OCI-LY1 (cell line): Measurements from ENCODE around the gene EML6.

ENCODE experiments used
- H2AFZ ChIP-seq: fragments of 200-600 bp; sonication (generic), shearing (Covaris generic); 2 replicates; pipeline ENCODE4 v1.6.0; 2014; ENCODE audit warnings: antibody characterized with exemption, mild to moderate bottlenecking, low read length
- H3F3A ChIP-seq: fragments of 200-600 bp; sonication (generic), shearing (Covaris generic); 2 replicates; pipeline ENCODE4 v1.6.0; 2014; ENCODE audit warnings: mild to moderate bottlenecking, antibody characterized with exemption, low read length, moderate library complexity; ENCODE audit not compliant: insufficient read depth
- H3K27ac ChIP-seq: fragments of 200-600 bp; sonication (generic); 2 replicates; pipeline ENCODE4 v1.5.1; 2014; ENCODE audit warnings: low read length, mixed run types, mild to moderate bottlenecking, low read depth; ENCODE audit not compliant: poor library complexity, severe bottlenecking
- H3K27me3 ChIP-seq: fragments of 200-600 bp; sonication (generic); 2 replicates; pipeline ENCODE4 v1.6.0; 2014; ENCODE audit warnings: antibody characterized with exemption, mild to moderate bottlenecking, low read length, moderate library complexity; ENCODE audit not compliant: insufficient read depth
- H3K36me3 ChIP-seq: fragments of 200-600 bp; sonication (generic); 2 replicates; pipeline ENCODE4 v1.6.1; 2014; ENCODE audit warnings: mild to moderate bottlenecking, antibody characterized with exemption, low read length, moderate library complexity, mixed read lengths; ENCODE audit not compliant: insufficient read depth
- H3K4me1 ChIP-seq: fragments of 200-600 bp; sonication (generic); 2 replicates; pipeline ENCODE4 v1.5.1; 2014; ENCODE audit warnings: mild to moderate bottlenecking, low read length, moderate library complexity; ENCODE audit not compliant: insufficient read depth, severe bottlenecking
- H3K4me2 ChIP-seq: fragments of 200-600 bp; sonication (generic), shearing (Covaris generic); 2 replicates; pipeline ENCODE4 v1.6.1; 2014; ENCODE audit warnings: low read length
- H3K4me3 ChIP-seq: fragments of 200-600 bp; sonication (generic); 2 replicates; pipeline ENCODE4 v1.5.1; 2014; ENCODE audit warnings: low read length, low read depth, mild to moderate bottlenecking, mixed read lengths; ENCODE audit not compliant: poor library complexity, severe bottlenecking
- H3K79me2 ChIP-seq: fragments of 200-600 bp; shearing (Covaris generic); 2 replicates; pipeline ENCODE4 v1.6.1; 2016; ENCODE audit warnings: mixed run types, low read length, mixed read lengths; ENCODE audit not compliant: insufficient read depth
- H3K9ac ChIP-seq: fragments of 200-600 bp; sonication (generic), shearing (Covaris generic); 2 replicates; pipeline ENCODE4 v1.6.1; 2014; ENCODE audit warnings: mild to moderate bottlenecking, low read length, mixed read lengths
- H3K9me2 ChIP-seq: fragments of 200-600 bp; sonication (generic), shearing (Covaris generic); 2 replicates; pipeline ENCODE4 v1.6.1; 2014; ENCODE audit warnings: low read depth, mild to moderate bottlenecking, low read length, mixed read lengths
- H3K9me3 ChIP-seq: fragments of 200-600 bp; shearing (Covaris generic); 2 replicates; pipeline ENCODE4 v1.6.1; 2014; ENCODE audit warnings: low read length, mixed read lengths
- H4K20me1 ChIP-seq: fragments of 200-600 bp; sonication (generic), shearing (Covaris generic); 2 replicates; pipeline ENCODE4 v1.6.0; 2016; ENCODE audit warnings: mild to moderate bottlenecking, low read length; ENCODE audit not compliant: insufficient read depth
- EZH2 ChIP-seq: fragments of 200-600 bp; sonication (generic), shearing (Covaris generic); IDR thresholded peaks from 2 replicates; pipeline ENCODE4 v1.8.0; 2017; ENCODE audit warnings: borderline replicate concordance, mixed run types, mild to moderate bottlenecking, antibody characterized with exemption, low read length, moderate library complexity, mixed read lengths
- TF ChIP-seq, protein P1 (sequence below): fragments of 200-600 bp; sonication (generic), shearing (Covaris generic); IDR thresholded peaks from 2 replicates; pipeline ENCODE4 v1.5.1; 2017; ENCODE audit warnings: mild to moderate bottlenecking, antibody characterized with exemption, low read length, moderate library complexity, mixed read lengths

Gene EML6

DNA sequence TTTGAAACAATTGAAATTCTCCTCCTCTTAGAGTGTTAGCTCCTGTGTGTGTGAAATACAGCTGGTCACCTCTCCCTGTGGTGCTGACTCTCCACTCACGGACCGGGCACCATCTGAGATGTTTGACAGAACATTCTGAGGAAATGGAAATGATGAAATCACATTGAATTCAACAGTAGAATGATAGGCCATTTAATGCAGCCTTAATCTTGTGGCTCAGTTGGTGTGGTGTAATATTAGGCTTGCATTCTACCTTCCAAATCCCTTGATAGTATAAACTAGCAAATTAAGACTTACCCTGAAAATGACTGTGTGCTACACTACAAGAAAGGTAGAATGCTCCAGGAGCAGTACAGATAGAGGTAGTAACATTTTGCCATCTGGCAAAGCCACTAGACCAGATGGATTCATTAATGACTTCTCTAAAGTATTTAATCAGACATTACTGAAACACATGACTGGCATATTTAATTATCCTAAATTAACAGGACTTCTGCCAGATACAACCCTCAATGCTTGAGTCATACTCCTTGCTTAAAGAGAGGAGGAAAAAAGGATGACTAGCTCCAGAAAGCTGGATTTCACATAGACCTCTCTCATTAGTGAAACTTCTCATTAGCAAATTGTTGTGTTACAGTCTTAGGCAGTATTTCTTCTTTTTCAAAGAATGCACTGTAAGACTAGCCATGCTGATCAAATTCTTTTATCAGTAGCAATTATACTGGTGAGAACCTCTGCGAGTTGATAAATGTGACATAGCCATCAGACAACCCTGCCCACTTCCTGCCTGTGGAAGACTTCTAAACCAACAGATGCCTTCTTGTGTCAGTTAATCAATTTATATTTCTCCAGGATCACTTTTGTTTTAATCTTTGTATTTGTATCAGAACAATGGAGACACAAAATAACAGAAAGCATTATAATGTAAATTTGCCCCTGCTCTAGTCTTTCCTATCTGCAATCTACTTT is 80.6 kb downstream of the EML6 start:
- H4K20me1 ChIP-seq, result no peaks in the 10 kb centered on the region
- no peaks in the 10 kb centered on the region for H3K4me1 ChIP-seq
- no peaks in the 10 kb centered on the region for H3K27me3 ChIP-seq
- H3F3A ChIP-seq, result no peaks in the 10 kb centered on the region; the same call in 1 of the 2 replicates
- no peak overlapping the region for H3K4me3 ChIP-seq
- H3K36me3 ChIP-seq, result peaks cover 92% of the 10 kb centered on the region
- H3K9ac ChIP-seq, result no peak overlapping the region
- H2AFZ ChIP-seq, result no peak overlapping the region
- no peak for TF ChIP-seq EZH2
- TF ChIP-seq, protein P1, sequence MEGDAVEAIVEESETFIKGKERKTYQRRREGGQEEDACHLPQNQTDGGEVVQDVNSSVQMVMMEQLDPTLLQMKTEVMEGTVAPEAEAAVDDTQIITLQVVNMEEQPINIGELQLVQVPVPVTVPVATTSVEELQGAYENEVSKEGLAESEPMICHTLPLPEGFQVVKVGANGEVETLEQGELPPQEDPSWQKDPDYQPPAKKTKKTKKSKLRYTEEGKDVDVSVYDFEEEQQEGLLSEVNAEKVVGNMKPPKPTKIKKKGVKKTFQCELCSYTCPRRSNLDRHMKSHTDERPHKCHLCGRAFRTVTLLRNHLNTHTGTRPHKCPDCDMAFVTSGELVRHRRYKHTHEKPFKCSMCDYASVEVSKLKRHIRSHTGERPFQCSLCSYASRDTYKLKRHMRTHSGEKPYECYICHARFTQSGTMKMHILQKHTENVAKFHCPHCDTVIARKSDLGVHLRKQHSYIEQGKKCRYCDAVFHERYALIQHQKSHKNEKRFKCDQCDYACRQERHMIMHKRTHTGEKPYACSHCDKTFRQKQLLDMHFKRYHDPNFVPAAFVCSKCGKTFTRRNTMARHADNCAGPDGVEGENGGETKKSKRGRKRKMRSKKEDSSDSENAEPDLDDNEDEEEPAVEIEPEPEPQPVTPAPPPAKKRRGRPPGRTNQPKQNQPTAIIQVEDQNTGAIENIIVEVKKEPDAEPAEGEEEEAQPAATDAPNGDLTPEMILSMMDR, result no peak
- peaks cover 9% of the 10 kb centered on the region for H3K9me3 ChIP-seq
- H3K27ac ChIP-seq, result no peak overlapping the region
- H3K4me2 ChIP-seq, result no peak overlapping the region
- no peaks in the 10 kb centered on the region for H3K9me2 ChIP-seq
- H3K79me2 ChIP-seq, result peaks cover 96% of the 10 kb centered on the region

DNA sequence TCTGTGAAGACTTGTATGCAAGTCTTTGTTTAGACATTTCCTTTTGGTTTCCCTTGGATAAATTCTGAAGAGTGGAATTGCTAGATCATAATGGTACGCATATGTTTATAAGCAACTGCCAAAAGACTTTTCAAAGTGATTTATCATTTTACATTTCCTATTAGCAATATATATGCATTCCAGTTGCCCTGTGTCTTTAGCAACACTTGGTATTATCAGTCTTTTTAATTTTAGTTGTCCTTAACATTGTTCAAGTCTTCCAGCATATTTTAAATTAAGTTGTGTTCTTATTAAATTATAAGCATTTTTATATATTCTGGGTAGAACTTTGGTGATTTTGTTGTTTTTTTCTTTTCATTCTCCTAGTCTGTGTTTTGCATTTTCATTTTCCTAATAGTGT is 81.8 kb downstream of the EML6 start:
- Histone ChIP-seq H3K79me2 (peaks cover 99% of the 10 kb centered on the region), H3F3A (no peaks in the 10 kb centered on the region; the same call in 1 of the 2 replicates)

DNA sequence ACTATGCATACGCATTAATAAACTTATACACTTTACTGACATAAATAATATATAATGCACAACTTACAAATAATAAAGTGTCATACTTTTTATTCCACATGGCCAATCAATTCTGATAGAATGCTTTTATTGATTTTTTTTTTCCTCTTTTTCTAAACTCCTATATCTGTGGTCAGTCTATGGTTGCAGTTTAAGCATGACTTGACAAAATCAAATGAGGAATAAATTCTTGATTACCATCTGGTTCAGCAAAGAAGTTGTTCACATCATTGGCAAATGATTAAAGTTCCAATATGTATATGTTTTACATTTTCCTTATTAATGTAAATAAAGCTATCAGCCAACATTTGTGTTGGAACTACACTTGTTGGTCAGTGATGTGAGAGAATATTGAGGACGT is 83.5 kb downstream of the EML6 start:
- Histone ChIP-seq H3K9me2 (no peaks in the 10 kb centered on the region), H3K9me3 (peaks cover 9% of the 10 kb centered on the region), H4K20me1 (no peaks in the 10 kb centered on the region), H3K27ac (no peak overlapping the region), H2AFZ (no peak overlapping the region), H3F3A (no peaks in the 10 kb centered on the region; the same call in 1 of the 2 replicates), H3K27me3 (no peaks in the 10 kb centered on the region), H3K9ac (no peak overlapping the region), H3K4me3 (no peak overlapping the region), H3K4me1 (no peaks in the 10 kb centered on the region), H3K36me3 (peaks cover 93% of the 10 kb centered on the region), H3K4me2 (no peak overlapping the region), H3K79me2 (peaks cover 100% of the 10 kb centered on the region)
- TF ChIP-seq, protein P1, result no peak
- TF ChIP-seq EZH2, result no peak

More for the DNA sequence above, 81.8 kb downstream of the EML6 start:
- Histone ChIP-seq H3K4me3 (no peak overlapping the region), H3K9ac (no peak overlapping the region), H3K36me3 (peaks cover 93% of the 10 kb centered on the region), H2AFZ (no peak overlapping the region), H3K9me2 (no peaks in the 10 kb centered on the region), H3K27me3 (no peaks in the 10 kb centered on the region), H3K4me2 (no peak overlapping the region), H4K20me1 (no peaks in the 10 kb centered on the region), H3K4me1 (no peaks in the 10 kb centered on the region), H3K9me3 (peaks cover 9% of the 10 kb centered on the region), H3K27ac (no peak overlapping the region)
- TF ChIP-seq EZH2, result no peak
- TF ChIP-seq, protein P1, result no peak
